HG02588 (cell line): Measurements from ENCODE around the gene MCEMP1.
A peak's percentile ranks its signal among the peaks of the same experiment; 100 is the strongest.

Experiments
- ATAC-seq: cut with Tn5 transposase; IDR thresholded peaks from one replicate; pipeline ENCODE4 v1.9.1; 2021; ENCODE audit warnings: mild to moderate bottlenecking, moderate library complexity; ENCODE audit not compliant: unreplicated experiment

Gene MCEMP1

GRCh38 chr19:7676854-7677253, at the start of gene MCEMP1:
Gene MCEMP1, plus strand, starts transcription at chr19:7677090. Its CDS starts 31 bp downstream, at chr19:7677121.
- ATAC-seq = no peak

- no peak for ATAC-seq
These were observed 49.7 kb upstream of the MCEMP1 start for GRCh38 chr19:7627166-7627565.

- ATAC-seq = no peak
These were observed 48.1 kb upstream of the MCEMP1 start for GRCh38 chr19:7628589-7629311.

GRCh38 chr19:7629347-7630054, 47.4 kb upstream of the MCEMP1 start, which contains the start of the genes PET100 and XAB2:
Gene PET100, plus strand, starts transcription at chr19:7629793. Its CDS starts 41 bp downstream, at chr19:7629834.
Gene XAB2, minus strand, starts transcription at chr19:7629545. Its CDS starts 18 bp downstream, at chr19:7629527.
- peak; percentile 85 for ATAC-seq

- no peak for ATAC-seq
These were observed 45.3 kb upstream of the MCEMP1 start for GRCh38 chr19:7631577-7631976.

GRCh38 chr19:7632340-7633203, 44.3 kb upstream of the MCEMP1 start:
- ATAC-seq = no peak

GRCh38 chr19:7633698-7634097, 43.2 kb upstream of the MCEMP1 start, which contains the start of gene PCP2:
Gene PCP2, minus strand, starts transcription at chr19:7633719. Its CDS starts 262 bp downstream, at chr19:7633457.
- ATAC-seq = no peak

- no peak for ATAC-seq
These were observed 41.2 kb upstream of the MCEMP1 start for GRCh38 chr19:7635670-7636069.

- ATAC-seq = no peak
These were observed 40.6 kb upstream of the MCEMP1 start for GRCh38 chr19:7636317-7636690.

GRCh38 chr19:7636691-7637373, 40.1 kb upstream of the MCEMP1 start, which contains the start of gene STXBP2:
Gene STXBP2, plus strand, starts transcription at chr19:7637110. Its CDS starts 40 bp downstream, at chr19:7637150.
- ATAC-seq = peak; percentile 64

GRCh38 chr19:7637374-7638256, 39.3 kb upstream of the MCEMP1 start:
- ATAC-seq = peak; percentile 6

- no peak for ATAC-seq
These were observed 38.0 kb upstream of the MCEMP1 start for GRCh38 chr19:7638802-7639465.

- ATAC-seq = no peak
These were observed 37.0 kb upstream of the MCEMP1 start for GRCh38 chr19:7639863-7640348.

GRCh38 chr19:7640803-7641202, 36.1 kb upstream of the MCEMP1 start:
- no peak for ATAC-seq

GRCh38 chr19:7641290-7642276, 35.3 kb upstream of the MCEMP1 start:
- no peak for ATAC-seq

GRCh38 chr19:7642295-7643030, 34.4 kb upstream of the MCEMP1 start:
- ATAC-seq = no peak

GRCh38 chr19:7643031-7643415, 33.9 kb upstream of the MCEMP1 start:
- no peak for ATAC-seq
